ENCODE measurements around the gene CCDC127.
"Not testable (repeated sequence)": the region's sequence is repeated elsewhere in the genome, so short reads cannot be mapped to it uniquely, and the experiment has no call there.

Gene CCDC127, protein sequence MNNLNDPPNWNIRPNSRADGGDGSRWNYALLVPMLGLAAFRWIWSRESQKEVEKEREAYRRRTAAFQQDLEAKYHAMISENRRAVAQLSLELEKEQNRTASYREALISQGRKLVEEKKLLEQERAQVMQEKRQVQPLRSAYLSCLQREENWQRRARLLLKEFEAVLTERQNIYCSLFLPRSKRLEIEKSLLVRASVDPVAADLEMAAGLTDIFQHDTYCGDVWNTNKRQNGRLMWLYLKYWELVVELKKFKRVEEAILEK

DNA sequence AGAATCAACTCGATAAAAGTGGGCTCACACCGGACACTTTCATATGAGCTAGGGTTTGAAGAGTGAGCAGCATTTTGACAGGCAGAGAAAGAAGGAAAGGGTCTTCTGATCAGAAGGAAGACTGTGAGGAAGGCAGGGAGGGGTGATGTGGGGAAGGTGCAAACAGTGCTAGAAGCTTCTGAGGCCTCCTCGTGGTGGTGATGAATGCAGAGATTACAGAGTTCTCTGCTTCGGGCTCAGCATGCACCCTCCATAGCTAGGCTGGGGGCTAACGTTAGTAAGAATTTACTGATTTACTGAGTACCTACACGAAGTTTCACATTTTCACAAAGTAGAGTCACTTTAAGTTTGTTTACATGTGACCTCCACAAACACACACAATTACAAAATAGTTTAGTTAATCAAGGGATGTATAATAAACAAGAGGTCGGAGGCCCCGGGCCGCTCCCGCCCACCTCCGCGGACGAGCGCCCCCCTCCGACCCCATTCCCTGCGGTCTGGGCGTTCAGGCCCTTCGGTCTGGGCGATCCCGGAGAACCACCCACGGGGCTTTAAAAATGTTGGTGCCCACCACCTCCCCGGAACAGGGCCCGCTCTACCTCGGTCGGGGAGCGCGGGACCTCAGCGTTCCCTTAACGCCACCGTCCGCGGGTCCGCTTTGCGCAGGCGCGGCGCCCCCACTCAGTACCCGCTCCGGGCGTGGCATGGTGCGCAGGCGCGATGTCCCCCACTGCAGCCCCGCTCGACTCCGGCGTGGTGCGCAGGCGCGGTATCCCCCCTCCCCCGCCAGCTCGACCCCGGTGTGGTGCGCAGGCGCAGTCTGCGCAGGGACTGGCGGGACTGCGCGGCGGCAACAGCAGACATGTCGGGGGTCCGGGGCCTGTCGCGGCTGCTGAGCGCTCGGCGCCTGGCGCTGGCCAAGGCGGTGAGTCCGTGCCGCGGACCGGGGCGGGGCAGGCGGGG is at the start of gene CCDC127, which contains the start of gene SDHA:
TSS of gene CCDC127 (minus strand) at position 660 of the 963 bp plus-strand sequence. CDS start 1,304 bp downstream, outside the sequence.
TSS of gene SDHA (plus strand) at position 827 of the 963 bp plus-strand sequence. CDS start at position 863, 36 bp downstream.
- DNase-seq: peak; percentile 96

DNA sequence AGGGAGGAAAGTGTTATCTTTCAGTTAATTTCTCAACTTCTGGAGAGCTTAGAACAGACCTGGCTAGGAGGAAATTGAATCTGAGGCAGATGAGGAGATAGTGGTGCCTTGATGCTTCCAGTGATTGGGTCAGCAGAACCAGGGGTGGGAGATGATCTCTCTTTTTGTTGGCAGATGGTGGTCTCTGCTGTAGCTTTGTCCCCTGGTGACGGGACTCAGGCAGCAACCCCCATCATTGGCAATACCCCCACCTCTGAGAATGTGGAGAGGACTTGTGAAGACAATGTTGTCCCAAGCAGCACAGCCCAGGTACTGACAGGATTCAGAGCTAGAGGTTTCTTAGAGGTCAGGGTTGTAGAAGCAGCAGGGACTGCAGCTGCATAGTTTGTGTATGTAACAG is 49.8 kb upstream of the CCDC127 start:
- DNase-seq: no peak

DNA sequence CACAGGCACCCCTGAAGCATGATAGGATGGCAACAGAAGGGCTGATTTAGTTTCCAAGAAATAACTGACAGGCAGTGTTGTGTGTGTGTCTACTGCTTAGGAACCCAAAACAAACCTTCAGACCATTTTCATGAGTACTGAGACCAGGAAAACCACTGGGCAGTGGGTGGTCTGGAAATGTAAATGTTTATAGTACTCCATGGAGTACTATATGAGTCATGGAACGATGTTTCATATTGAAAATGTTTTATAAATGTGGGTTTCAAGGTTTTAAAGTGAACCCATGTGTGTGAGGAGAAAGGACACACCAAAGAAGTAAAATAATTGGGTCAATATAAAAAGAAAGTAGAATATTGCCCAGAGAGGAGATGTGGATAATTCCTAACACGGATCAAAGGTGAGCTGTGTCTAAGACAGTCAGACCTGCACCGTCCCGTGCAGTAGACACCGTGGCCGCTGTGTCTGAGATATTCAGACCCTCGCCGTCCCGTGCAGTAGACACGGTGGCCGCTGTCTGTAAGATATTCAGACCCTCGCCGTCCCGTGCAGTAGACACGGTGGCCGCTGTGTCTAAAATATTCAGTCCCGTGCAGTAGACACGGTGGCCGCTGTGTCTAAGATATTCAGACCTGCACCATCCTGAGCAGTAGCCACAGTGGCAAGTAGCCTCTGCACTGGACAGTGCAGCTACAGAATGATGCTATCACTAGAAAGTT is 48.5 kb upstream of the CCDC127 start:
- not testable (repeated sequence) for DNase-seq

DNA sequence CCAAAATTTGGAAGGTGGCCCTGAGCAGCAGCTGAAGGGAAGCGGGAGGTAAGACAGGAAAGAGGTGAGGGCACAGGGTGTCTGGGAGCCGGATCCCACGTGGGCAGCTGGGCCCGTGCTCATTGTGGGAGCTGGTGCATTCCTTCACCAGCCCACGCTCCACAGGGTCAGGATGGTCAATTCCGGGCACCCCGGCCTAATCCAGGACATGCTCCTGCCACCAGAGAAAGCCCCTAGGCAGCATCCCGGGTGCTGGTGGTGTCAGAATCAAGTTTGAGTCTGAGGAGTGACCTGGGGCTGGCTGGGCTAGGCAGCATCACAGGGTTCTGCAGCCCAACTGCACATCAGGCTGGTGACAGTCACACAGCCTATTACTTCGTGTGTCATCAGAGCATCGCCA is 46.4 kb upstream of the CCDC127 start:
- DNase-seq: no peak

DNA sequence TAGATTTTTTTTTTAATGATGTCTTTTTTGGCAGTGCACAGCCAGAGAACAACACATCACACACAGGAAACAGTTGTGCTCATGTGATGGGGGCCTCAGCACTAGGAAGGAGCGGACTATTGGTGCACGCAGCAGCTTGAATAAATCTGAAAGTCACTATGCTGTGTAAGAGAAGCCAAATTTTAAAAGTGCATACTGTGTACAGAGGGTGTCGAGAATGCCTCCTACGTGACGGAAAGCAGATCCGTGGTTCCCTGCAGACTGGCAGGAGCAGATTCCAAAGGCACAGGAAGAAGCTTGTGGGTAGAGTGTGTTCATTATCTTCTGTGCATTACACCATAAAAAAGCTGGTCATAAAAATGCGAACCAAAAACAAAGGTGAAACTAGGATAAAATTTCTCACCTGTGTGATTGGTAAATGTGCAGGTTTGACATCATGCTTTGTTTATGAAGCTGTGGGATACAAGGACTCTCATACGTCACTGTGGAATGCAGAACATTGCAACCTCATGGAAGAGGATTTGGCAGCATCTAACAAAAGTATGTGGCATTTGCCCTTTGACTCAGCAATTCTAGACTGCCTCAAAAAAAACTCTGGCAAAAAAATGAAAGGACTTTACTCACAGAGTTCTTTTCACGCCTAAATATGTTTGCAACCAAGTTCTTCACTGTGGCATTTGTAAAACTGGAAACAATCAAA is 45.5 kb upstream of the CCDC127 start:
- DNase-seq: not testable (repeated sequence)

DNA sequence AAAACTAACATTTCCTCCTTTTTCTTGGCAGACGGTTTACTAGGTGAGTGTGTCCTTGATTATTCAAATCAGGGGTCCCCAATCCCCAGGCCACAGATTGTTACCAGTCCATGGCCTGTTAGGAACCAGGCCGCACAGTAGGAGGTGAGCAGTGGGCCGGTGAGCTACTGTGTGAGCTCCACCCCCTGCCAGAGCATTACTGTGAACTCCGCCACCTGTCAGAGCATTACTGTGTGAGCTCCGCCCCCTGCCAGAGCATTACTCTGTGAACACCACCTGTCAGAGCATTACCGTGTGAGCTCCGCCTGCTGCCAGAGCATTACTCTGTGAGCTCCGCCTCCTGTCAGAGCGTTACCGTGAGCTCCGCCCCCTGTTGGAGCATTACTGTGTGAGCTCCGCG is 39.2 kb upstream of the CCDC127 start:
- DNase-seq: no peak

DNA sequence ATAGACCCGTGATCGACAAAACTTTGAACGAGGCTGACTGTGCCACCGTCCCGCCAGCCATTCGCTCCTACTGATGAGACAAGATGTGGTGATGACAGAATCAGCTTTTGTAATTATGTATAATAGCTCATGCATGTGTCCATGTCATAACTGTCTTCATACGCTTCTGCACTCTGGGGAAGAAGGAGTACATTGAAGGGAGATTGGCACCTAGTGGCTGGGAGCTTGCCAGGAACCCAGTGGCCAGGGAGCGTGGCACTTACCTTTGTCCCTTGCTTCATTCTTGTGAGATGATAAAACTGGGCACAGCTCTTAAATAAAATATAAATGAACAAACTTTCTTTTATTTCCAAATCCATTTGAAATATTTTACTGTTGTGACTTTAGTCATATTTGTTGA is 38.4 kb upstream of the CCDC127 start:
- DNase-seq: not testable (repeated sequence)

DNA sequence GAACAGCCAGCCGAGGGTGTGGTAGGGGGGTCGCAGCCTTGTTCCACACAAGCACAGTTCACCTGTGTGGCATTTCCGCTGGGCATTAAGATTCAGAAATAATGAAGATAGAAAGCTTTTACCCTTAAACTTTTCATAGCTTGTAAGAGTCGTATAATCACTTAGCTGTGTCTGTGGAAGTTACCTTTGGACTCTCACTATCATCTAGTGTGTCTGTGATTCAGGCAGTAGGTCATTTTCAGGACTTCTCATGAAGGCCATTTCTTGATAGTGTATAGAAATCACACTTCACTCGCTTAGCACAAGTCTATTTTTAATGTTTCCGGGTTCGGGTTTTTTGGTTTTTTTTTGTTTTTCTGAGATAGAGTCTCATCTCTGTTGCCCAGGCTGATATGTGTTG is 37.2 kb upstream of the CCDC127 start:
- DNase-seq: not testable (repeated sequence)

DNA sequence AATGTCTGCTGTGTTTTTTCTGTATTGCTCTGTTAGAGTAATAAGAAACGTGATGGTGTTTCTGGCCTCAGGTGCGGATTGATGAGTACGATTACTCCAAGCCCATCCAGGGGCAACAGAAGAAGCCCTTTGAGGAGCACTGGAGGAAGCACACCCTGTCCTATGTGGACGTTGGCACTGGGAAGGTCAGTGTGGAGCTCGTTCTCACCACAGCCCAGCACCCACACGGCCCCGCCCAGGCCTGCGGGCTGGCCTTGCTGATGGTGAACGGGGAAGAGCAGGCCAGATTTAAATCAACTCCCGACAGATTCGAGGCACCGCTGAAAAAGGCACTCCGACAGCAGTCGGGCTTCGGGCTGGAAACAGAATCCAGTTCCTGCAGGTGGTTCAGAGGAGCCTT is 36.4 kb upstream of the CCDC127 start:
- not testable (repeated sequence) for DNase-seq

DNA sequence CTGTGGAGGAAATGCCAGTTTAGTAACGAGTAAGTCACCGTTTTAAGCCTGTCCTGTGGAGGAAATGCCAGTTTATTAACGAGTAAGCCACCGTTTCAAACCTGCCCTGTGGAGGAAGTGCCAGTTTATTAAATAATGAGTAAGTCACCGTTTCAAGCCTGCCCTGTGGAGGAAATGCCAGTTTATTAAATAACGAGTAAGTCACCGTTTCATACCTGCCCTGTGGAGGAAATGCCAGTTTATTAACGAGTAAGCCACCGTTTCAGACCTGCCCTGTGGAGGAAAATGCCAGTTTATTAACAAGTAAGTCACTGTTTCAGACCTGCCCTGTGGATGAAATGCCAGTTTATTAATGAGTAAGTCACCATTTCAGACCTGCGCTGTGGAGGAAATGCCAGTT is 34.6 kb upstream of the CCDC127 start:
- no peak for DNase-seq

DNA sequence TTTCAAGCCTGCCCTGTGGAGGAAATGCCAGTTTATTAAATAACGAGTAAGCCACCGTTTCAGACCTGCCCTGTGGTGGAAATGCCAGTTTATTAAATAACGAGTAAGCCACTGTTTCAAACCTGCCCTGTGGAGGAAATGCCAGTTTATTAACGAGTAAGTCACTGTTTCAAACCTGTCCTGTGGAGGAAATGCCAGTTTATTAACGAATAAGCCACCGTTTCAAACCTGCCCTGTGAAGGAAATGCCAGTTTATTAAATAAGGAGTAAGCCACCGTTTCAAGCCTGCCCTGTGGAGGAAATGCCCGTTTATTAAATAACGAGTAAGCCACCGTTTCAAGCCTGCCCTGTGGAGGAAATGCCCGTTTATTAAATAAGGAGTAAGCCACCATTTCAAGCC is 34.0 kb upstream of the CCDC127 start:
- DNase-seq: not testable (repeated sequence)

DNA sequence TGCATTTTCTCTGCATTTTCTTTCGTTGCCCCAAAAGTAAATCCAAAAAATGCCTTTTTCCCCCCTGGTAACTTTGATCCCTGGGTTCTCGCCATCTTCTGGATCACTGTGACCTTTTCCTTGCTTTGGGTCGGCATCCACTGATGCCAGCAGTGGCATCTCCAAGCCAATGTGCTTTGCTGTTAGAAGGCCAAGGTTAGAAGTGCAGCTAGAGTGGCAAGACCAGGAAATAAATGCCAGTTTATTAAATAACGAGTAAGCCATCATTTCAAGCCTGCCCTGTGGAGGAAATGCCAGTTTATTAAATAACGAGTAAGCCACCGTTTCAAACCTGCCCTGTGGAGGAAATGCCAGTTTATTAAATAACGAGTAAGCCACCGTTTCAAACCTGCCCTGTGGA is 33.6 kb upstream of the CCDC127 start:
- DNase-seq: not testable (repeated sequence)

DNA sequence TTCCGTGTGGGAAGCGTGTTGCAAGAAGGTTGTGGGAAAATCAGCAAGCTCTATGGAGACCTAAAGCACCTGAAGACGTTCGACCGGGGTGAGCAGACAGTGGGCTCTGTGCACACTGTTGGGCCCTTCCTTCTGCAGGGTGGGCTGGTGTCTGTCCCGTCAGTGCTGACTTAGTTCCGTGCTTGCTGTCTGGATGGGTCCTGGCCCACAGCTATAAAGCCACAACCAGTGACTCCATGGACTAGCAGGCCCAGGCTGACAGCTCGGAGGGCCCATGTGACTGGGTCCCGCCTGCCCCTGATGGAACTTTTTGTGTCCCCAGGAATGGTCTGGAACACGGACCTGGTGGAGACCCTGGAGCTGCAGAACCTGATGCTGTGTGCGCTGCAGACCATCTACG is 33.1 kb upstream of the CCDC127 start:
- DNase-seq: not testable (repeated sequence)

DNA sequence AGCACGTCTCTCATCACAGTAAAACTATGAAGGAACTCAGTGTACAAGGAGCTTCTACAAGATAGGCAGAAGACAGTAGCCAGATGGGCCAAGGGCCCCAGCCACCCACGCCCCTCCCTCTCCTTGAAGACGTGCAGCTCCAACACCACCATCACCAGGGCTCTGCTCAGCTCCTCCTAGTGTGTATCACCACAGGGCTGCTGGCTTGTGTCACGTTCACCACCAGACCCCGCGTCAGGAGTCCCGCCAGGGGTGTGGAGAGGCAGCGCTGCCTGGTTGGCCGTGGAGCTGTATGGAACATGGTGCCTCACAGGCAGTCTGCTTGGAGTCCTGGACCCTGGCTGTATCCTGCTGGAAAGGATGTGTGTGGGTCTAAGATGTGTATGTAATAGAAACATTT is 32.4 kb upstream of the CCDC127 start:
- not testable (repeated sequence) for DNase-seq

DNA sequence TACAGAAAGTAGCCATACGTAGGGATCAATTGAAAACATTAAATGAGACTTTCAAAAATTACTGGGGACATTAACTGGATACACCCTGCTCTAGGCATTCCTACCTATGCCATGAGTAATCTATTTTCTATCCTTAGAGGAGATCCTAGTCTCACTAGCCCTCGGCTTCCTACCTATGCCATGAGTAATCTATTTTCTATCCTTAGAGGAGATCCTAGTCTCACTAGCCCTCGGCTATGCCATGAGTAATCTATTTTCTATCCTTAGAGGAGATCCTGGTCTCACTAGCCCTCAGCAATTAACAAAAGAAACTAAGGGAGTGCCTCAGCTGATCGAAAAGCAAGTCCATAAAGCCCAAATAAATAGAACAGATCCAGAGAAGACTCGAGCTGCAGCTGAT is 27.8 kb upstream of the CCDC127 start:
- not testable (repeated sequence) for DNase-seq

DNA sequence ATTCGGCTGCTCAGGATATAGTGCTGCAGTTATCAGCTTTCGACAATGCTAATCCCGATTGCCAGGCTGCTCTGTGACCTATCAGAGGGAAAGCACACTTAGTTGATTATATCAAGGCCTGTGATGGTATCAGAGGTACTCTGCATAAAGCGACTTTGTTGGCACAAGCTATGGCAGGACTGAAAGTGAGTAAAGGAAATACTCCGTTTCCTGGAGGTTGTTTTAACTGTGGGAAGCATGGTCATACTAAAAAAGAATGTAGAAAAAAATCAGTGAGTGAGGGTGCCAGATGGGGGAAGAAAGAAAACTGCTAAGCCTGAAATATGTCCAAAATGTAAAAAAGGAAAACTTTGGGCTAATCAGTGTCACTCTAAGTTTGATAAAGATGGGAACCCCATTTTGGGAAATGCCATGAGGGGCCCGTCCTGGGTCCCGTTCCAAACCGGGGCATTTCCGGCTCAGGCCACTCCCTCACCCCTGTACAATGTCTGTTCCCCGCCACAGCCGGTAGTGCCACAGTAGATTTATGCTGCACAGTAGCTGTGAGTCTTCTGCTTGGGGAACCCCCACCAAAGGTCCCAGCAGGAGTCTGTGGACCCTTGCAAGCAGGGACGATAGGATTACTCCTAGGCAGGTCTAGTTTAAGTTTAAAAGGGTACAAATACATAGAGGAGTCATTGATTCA is 25.9 kb upstream of the CCDC127 start:
- DNase-seq: not testable (repeated sequence)

DNA sequence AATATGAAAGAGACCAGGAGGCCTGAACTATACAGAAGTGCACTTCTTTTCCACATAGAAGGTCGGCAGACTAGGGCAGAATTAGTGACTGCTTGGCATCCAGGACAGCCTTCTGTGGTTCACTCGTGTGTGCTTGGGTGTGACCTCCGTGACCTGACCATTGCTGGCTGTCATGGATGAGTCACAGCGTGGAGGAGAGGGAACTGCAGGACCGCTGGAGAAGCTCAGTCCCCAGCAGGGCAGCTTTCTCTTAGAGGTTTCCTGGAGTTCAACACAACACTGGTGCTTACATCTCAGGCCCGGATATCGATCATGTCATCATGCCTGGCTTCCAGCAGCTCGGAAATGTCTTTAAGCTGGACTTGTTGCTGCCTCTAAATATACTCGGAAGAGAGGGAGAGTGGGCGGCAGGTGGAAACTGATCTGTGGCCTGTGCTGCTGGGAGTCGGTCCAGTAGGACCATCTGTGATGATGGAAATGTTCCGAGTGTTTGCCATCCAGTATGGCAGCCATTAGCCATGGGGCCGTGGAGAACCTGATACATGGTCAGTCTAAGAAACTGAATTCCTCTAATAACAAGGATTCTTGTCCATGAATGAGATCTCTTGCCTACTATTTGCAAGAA is 23.2 kb upstream of the CCDC127 start:
- DNase-seq: not testable (repeated sequence)

DNA sequence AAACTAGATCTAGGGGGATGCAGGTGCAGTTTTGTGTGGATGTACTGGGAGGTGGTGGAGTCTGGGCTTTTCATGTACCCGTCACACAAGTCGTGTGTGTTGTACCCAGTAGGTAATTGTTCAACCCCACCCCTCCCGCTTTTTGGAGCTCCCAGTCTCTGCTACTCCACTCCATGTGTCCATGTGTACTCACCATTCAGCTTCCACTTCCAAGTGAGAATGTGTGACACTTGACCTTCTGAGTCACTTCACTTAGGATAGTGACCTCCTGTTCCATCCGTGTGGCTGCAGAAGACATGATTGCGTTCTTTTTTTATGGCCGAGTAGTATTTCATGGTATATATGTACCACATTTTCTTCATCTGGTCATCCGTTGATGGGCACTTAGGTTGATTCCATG is 22.6 kb upstream of the CCDC127 start:
- not testable (repeated sequence) for DNase-seq

DNA sequence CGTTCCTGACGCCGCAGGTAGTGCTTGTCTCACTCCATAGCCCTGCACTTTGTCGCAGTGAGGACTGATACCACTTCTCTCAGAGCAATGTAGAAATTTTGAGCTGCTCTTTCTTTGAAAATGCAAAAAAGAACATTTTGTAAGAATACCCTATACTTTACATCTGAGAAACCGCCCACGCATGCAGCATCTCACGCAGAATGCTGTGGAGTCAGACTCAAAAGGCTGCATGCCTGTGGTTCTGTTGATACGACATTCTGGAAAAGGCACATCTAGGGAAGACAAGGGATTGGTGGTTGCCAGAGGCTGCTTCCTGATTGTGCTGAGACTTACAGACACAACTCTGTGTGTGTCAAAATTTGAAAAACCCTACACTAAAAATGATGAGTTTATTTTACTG is 20.0 kb upstream of the CCDC127 start:
- DNase-seq: not testable (repeated sequence)

DNA sequence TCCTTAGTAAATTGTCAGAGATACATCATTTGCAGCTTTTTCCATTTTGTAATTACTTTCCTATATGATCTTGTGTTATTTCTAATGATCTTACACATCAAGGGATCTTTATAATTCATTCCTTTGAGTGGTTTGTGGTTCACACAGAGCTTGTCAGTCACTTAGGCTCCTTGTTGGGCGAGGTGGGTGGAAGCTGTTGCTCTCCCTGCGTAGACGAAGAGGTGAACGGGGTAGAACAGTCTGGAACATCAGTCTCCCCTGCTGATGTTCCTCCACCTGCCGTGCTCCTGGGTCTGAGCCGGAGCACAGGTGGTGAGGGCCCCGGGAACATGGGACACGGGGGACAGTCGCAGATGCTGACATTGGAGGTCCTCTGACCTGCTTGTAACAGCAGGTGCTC is 17.6 kb upstream of the CCDC127 start:
- not testable (repeated sequence) for DNase-seq

DNA sequence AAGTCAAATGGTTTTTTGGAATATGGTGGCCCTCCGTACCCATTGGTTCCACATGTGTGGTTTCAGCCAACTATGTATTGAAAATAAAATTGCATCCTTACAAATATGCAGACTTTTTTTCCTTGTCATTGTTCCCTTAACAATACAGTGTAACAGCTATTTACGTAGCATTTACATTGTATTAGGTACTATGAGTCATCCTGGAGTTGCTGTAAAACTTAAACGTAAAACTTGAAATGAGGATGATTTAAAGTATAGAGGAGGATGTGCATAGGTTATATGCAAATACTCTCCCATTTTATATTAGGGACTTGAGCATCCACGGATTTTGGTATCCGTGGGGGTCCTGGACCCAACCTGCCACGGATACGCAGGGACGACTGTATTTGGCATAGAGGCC is 16.5 kb upstream of the CCDC127 start:
- no peak for DNase-seq
